Immature natural killer cell (primary cell): ENCODE data around the gene GHRL. TPM values are rescaled to one million over a fixed set of nuclear protein-coding genes. Genes with fewer than 3 reads are reported as not detected.
"Not testable (repeated sequence)": the region's sequence is repeated elsewhere in the genome, so short reads cannot be mapped to it uniquely, and the experiment has no call there.

Source experiments
- DNase-seq, 3 donors: peaks; one replicate each; pipeline ENCODE4 v3.0.0; 2022; ENCODE audit warnings: mixed read lengths in 1 of 3
- H3K27ac Mint-ChIP-seq, 6 donors: one replicate each; pipeline ENCODE4 v1.8.0; 2020; ENCODE audit warnings: mixed read lengths in 6 of 6, mild to moderate bottlenecking in 5 of 6, inconsistent platforms in 4 of 6, moderate library complexity in 3 of 6
- H3K27me3 Mint-ChIP-seq, 3 donors: one replicate each; pipeline ENCODE4 v1.8.0; 2020 to 2021; ENCODE audit warnings: low read depth in 3 of 3, mild to moderate bottlenecking in 3 of 3, mixed read lengths in 3 of 3, moderate library complexity in 3 of 3, inconsistent platforms in 1 of 3
- H3K36me3 Mint-ChIP-seq, 3 donors: one replicate each; pipeline ENCODE4 v1.8.0; 2020; ENCODE audit warnings: mixed read lengths in 3 of 3, inconsistent platforms in 2 of 3, mild to moderate bottlenecking in 2 of 3
- H3K4me1 Mint-ChIP-seq, 2 donors: one replicate each; pipeline ENCODE4 v1.8.0; 2020; ENCODE audit warnings: inconsistent platforms in 2 of 2, mild to moderate bottlenecking in 2 of 2, mixed read lengths in 2 of 2, moderate library complexity in 1 of 2
- H3K4me3 Mint-ChIP-seq, 5 donors: one replicate each; pipeline ENCODE4 v1.8.0; 2020; ENCODE audit warnings: mild to moderate bottlenecking in 5 of 5, mixed read lengths in 5 of 5, inconsistent platforms in 3 of 5, moderate library complexity in 3 of 5
- H3K9me3 Mint-ChIP-seq, 6 donors: one replicate each; pipeline ENCODE4 v1.8.0; 2020; ENCODE audit warnings: mild to moderate bottlenecking in 6 of 6, mixed read lengths in 6 of 6, inconsistent platforms in 4 of 6, moderate library complexity in 3 of 6
- polyA plus RNA-seq, 3 donors: library from polyadenylated mRNA; unstranded; fragments of 300-500 nt; fragmentation: Illumina TruSeq; gene quantifications; one replicate each; pipeline ENCODE4 v1.2.3, GENCODE V29; 2021

GHRL gene
- polyA plus RNA-seq, 3 donors from 2014 or later, result 0.94 to 8.3 (median 1.7) TPM

DNA sequence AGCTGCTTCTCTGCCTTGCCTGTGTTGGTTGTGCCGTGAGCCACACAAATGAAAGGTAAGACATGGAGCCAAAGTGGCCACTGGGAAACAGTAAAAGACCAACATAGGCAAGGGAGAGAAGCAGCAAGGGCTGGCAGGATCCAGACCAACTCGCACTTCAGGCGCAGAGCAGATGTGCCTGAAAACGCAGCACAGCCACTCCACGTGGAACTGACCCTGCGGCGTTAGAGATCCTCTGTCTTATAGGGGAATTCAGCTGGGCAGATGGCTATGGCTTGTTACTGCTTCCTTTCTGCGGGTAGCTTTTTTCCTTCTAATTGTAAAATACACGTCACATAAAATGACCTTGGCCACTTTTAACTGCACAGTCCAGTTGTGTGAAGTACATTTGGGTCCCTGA lies 10.4 kb upstream of the GHRL start:
- H3K27me3 Mint-ChIP-seq, result peaks cover 1 to 4% (median 2%) of the 10 kb centered on the region in 3 donors
- no peaks in the 10 kb centered on the region for H3K9me3 Mint-ChIP-seq
- DNase-seq, result no peak
- H3K4me3 Mint-ChIP-seq, result no peak overlapping the region
- peaks cover 7 to 15% of the 10 kb centered on the region in 2 donors for H3K4me1 Mint-ChIP-seq
- peaks cover 0 to 61% (median 18%) of the 10 kb centered on the region in 3 donors for H3K36me3 Mint-ChIP-seq
- peak overlapping the region in 2 of 6 donors; percentile 24 to 43 for H3K27ac Mint-ChIP-seq

GRCh38 chr3:10300087-10300486 lies 7.3 kb upstream of the GHRL start:
- H3K27me3 Mint-ChIP-seq, result peaks cover 0 to 4% (median 2%) of the 10 kb centered on the region in 3 donors
- H3K36me3 Mint-ChIP-seq, result peaks cover 4 to 50% (median 17%) of the 10 kb centered on the region in 3 donors
- peak overlapping the region; percentile 42 to 89 (median 82) for H3K27ac Mint-ChIP-seq
- peaks cover 7 to 16% of the 10 kb centered on the region in 2 donors for H3K4me1 Mint-ChIP-seq
- no peak for DNase-seq
- H3K9me3 Mint-ChIP-seq, result peaks cover 0 to 1% (median 0%) of the 10 kb centered on the region in 6 donors
- peak overlapping the region in 1 of 5 donors; percentile 46 for H3K4me3 Mint-ChIP-seq

DNA sequence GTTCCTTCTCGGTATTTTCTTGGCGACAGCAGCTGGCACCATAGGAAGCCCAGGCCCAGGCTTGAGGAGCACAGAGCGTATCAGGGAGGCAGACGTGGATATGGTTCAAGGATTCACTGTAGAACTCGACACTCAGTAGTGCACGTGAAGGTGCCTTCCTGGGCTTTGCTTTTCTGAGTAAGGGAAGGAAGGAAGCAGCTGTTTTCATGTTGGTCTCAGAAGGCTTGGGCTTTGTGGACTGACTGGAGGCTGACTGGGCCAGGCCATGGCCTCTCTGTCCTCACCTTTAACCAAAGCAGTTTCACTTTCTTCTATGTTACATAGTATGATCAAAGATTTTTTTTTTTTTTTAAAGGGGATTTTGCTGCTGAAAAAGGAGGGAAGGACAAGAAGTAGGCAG lies 6.9 kb upstream of the GHRL start:
- peaks cover 4 to 46% (median 17%) of the 10 kb centered on the region in 3 donors for H3K36me3 Mint-ChIP-seq
- no peak for DNase-seq
- H3K27ac Mint-ChIP-seq, result peak overlapping the region; percentile 42 to 89 (median 82)
- peak overlapping the region in 2 of 5 donors; percentile 33 to 46 for H3K4me3 Mint-ChIP-seq
- peaks cover 0 to 1% (median 0%) of the 10 kb centered on the region in 6 donors for H3K9me3 Mint-ChIP-seq
- peaks cover 7 to 20% of the 10 kb centered on the region in 2 donors for H3K4me1 Mint-ChIP-seq
- H3K27me3 Mint-ChIP-seq, result peaks cover 0 to 3% (median 2%) of the 10 kb centered on the region in 3 donors

DNA sequence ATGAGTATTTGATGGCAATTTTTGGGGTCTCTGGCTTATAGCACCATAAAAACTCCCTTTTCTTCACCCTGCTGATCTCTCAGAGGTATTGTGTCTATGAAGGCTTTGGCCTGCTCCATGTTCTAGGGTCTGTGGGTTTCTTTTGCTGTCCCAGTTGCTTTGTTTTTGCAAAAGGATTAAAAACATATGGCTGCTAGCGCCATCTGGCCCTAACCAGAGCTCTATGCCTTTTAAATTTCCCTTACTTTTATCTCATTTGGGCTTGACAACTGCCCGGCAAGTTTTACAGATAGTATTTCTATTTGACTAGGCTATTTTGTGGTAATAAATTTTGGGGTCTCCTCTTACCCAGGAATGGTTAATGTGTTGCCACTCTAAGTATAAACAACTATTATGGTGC lies 6.4 kb upstream of the GHRL start:
- peaks cover 0 to 1% (median 0%) of the 10 kb centered on the region in 6 donors for H3K9me3 Mint-ChIP-seq
- H3K36me3 Mint-ChIP-seq, result peaks cover 4 to 43% (median 17%) of the 10 kb centered on the region in 3 donors
- H3K4me3 Mint-ChIP-seq, result no peak overlapping the region
- peaks cover 0 to 2% (median 2%) of the 10 kb centered on the region in 3 donors for H3K27me3 Mint-ChIP-seq
- no peak for DNase-seq
- H3K27ac Mint-ChIP-seq, result peak overlapping the region; percentile 42 to 89 (median 82)
- H3K4me1 Mint-ChIP-seq, result peaks cover 9 to 20% of the 10 kb centered on the region in 2 donors

- not testable (repeated sequence) for H3K27me3 Mint-ChIP-seq, DNase-seq, H3K27ac Mint-ChIP-seq, H3K4me3 Mint-ChIP-seq, H3K9me3 Mint-ChIP-seq
- H3K36me3 Mint-ChIP-seq, result peaks cover 4 to 35% (median 13%) of the 10 kb centered on the region in 3 donors
- peaks cover 15 to 26% of the 10 kb centered on the region in 2 donors for H3K4me1 Mint-ChIP-seq
Measured at GRCh38 chr3:10298064-10298463, 5.3 kb upstream of the GHRL start.

GRCh38 chr3:10294030-10294586 lies 1.4 kb upstream of the GHRL start:
- Mint-ChIP-seq H3K9me3 (peaks cover 0 to 1% (median 0%) of the 10 kb centered on the region in 6 donors), H3K27ac (peak overlapping the region in 4 of 6 donors; percentile 10 to 89 (median 24)), H3K36me3 (peaks cover 4 to 11% (median 9%) of the 10 kb centered on the region in 3 donors), H3K27me3 (no peaks in the 10 kb centered on the region), H3K4me1 (peaks cover 18 to 32% of the 10 kb centered on the region in 2 donors), H3K4me3 (no peak overlapping the region)
- no peak for DNase-seq

DNA sequence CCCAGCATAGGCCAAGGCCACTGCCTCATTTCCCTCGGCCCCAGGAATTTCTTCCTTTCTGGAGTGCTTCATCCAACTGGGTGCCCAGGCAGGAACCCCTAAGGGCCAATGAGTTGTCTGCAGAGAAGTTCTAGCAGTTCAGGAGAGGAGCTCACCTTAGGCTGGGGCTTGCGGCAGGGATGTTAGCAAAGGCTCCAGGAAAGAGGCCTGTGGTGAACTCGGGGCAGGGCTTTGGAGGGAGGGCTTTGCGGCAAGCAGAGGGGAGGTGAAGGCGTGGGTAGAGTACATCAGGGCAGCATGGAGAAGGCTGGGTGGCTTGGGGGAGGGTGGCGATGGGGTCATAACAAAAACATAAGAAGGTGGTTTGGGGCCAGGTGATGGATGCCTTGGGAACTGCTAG lies 1.1 kb downstream of the GHRL start:
- H3K27ac Mint-ChIP-seq, result peak overlapping the region in 2 of 6 donors; percentile 71 to 93
- H3K4me3 Mint-ChIP-seq, result peak overlapping the region in 1 of 5 donors; percentile 34
- H3K36me3 Mint-ChIP-seq, result peaks cover 3 to 8% (median 3%) of the 10 kb centered on the region in 3 donors
- H3K27me3 Mint-ChIP-seq, result peaks cover 0 to 3% (median 0%) of the 10 kb centered on the region in 3 donors
- DNase-seq, result no peak
- H3K9me3 Mint-ChIP-seq, result no peaks in the 10 kb centered on the region
- H3K4me1 Mint-ChIP-seq, result peaks cover 20 to 35% of the 10 kb centered on the region in 2 donors

GRCh38 chr3:10290481-10291176 lies 2.1 kb downstream of the GHRL start:
- H3K4me1 Mint-ChIP-seq, result peaks cover 20 to 38% of the 10 kb centered on the region in 2 donors
- no peak overlapping the region for H3K4me3 Mint-ChIP-seq
- H3K27me3 Mint-ChIP-seq, result peaks cover 0 to 3% (median 0%) of the 10 kb centered on the region in 3 donors
- H3K27ac Mint-ChIP-seq, result peak overlapping the region in 1 of 6 donors; percentile 58
- H3K9me3 Mint-ChIP-seq, result no peaks in the 10 kb centered on the region
- no peak for DNase-seq
- peaks cover 0 to 4% (median 4%) of the 10 kb centered on the region in 3 donors for H3K36me3 Mint-ChIP-seq

- H3K27me3 Mint-ChIP-seq, result peaks cover 0 to 3% (median 0%) of the 10 kb centered on the region in 3 donors
- no peak for DNase-seq
- H3K4me3 Mint-ChIP-seq, result no peak overlapping the region
- H3K9me3 Mint-ChIP-seq, result no peaks in the 10 kb centered on the region
- peaks cover 0 to 4% (median 4%) of the 10 kb centered on the region in 3 donors for H3K36me3 Mint-ChIP-seq
- H3K27ac Mint-ChIP-seq, result no peak overlapping the region
- peaks cover 25 to 42% of the 10 kb centered on the region in 2 donors for H3K4me1 Mint-ChIP-seq
Measured at GRCh38 chr3:10289787-10290355, 2.9 kb downstream of the GHRL start.

- DNase-seq, result no peak
- Mint-ChIP-seq H3K4me1 (peaks cover 30 to 48% of the 10 kb centered on the region in 2 donors), H3K27ac (peak overlapping the region in 1 of 6 donors; percentile 40)
Measured at GRCh38 chr3:10289077-10289476, 3.7 kb downstream of the GHRL start.

DNA sequence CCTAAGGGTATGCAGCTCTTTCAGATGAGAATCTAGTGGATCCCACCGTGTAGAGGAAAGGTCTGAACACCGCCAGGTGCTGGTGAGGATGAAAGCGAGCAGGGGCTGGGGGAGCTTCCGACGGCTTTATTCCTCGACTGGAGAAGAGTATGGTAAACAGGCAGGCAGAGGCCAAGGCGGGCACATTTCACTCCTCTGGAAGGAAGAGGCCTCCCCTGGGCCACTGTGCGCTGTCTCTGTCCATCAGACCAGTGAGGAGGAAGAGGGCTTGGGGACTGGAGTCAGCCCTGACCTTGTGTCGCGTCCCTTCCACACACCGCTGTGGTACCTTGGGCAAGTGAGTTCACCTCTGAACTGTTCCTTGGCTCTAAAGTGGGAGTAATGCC lies 4.2 kb downstream of the GHRL start:
- no peak overlapping the region for H3K4me3 Mint-ChIP-seq
- peaks cover 0 to 3% (median 0%) of the 10 kb centered on the region in 3 donors for H3K27me3 Mint-ChIP-seq
- H3K4me1 Mint-ChIP-seq, result peaks cover 28 to 53% of the 10 kb centered on the region in 2 donors
- H3K27ac Mint-ChIP-seq, result no peak overlapping the region
- DNase-seq, result no peak
- peaks cover 3 to 4% (median 4%) of the 10 kb centered on the region in 3 donors for H3K36me3 Mint-ChIP-seq
- no peaks in the 10 kb centered on the region for H3K9me3 Mint-ChIP-seq

More at GRCh38 chr3:10289077-10289476, 3.7 kb downstream of the GHRL start:
- Mint-ChIP-seq H3K9me3 (no peaks in the 10 kb centered on the region), H3K36me3 (peaks cover 0 to 4% (median 4%) of the 10 kb centered on the region in 3 donors), H3K27me3 (peaks cover 0 to 3% (median 0%) of the 10 kb centered on the region in 3 donors), H3K4me3 (no peak overlapping the region)

- H3K4me3 Mint-ChIP-seq, result no peak overlapping the region
- peaks cover 0 to 3% (median 0%) of the 10 kb centered on the region in 3 donors for H3K27me3 Mint-ChIP-seq
- no peak for DNase-seq
- H3K27ac Mint-ChIP-seq, result no peak overlapping the region
- H3K4me1 Mint-ChIP-seq, result peaks cover 25 to 49% of the 10 kb centered on the region in 2 donors
- H3K9me3 Mint-ChIP-seq, result no peaks in the 10 kb centered on the region
- H3K36me3 Mint-ChIP-seq, result peaks cover 4% of the 10 kb centered on the region in 3 donors
Measured at GRCh38 chr3:10287936-10288574, 4.7 kb downstream of the GHRL start.

DNA sequence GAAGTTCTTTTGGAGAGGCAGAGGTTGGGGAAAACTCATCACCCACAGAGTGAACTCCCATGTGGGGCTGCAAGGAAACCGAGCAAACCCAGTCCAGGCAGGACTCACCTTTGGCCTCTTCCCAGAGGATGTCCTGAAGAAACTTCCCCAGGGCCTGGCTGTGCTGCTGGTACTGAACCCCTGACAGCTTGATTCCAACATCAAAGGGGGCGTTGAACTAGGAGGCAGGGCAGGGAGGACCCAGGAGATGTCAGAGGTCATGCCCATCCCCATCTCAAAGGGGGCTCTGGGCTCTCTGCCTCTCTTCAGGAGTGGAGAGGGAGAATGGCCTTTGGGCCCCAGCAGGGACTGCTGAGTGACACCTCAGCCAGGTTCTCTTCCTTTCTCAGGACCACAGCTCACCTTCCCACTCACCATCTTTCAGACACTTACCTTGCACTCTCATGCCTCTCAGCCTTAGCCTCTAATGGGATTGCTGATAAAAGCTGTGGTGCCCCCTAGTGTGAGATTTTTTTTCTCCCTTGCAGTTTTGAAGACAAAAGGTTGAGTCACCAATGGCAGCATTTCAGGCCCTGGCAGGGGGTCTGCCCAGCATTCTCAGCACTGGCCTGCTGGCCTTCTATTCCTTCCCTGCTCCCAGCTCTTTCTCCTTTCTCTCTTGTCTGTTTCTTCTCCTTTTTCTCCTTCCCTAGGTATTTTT lies 6.0 kb downstream of the GHRL start:
- Mint-ChIP-seq H3K27ac (peak overlapping the region in 5 of 6 donors; percentile 48 to 64 (median 57)), H3K36me3 (peaks cover 4 to 10% (median 4%) of the 10 kb centered on the region in 3 donors), H3K4me1 (peaks cover 15 to 36% of the 10 kb centered on the region in 2 donors), H3K9me3 (no peaks in the 10 kb centered on the region), H3K27me3 (peaks cover 0 to 3% (median 0%) of the 10 kb centered on the region in 3 donors), H3K4me3 (no peak overlapping the region)
- peak in 1 of 3 donors; percentile 49 for DNase-seq
